ENCODE measurements around the gene SUPT4H1. TPM values are rescaled to one million over a fixed set of nuclear protein-coding genes. Genes with fewer than 3 reads are reported as not detected.

Gene SUPT4H1
- total RNA-seq, 1 donor from 2014 or later, result 51.4 TPM

- no peak for DNase-seq (ENCODE audit: low read depth, low spot score)
Observed at GRCh38 chr17:58307468-58308172, 44.4 kb downstream of the SUPT4H1 start.

GRCh38 chr17:58306131-58306951 is 45.7 kb downstream of the SUPT4H1 start:
- no peak for DNase-seq (ENCODE audit: low read depth, low spot score)

- DNase-seq (ENCODE audit: low read depth, low spot score), result no peak
Observed at GRCh38 chr17:58305626-58306025, 46.4 kb downstream of the SUPT4H1 start.

- no peak for DNase-seq (ENCODE audit: low read depth, low spot score)
Observed at GRCh38 chr17:58304750-58305486, 47.1 kb downstream of the SUPT4H1 start.

- no peak for DNase-seq (ENCODE audit: low read depth, low spot score)
Observed at GRCh38 chr17:58303971-58304749, 47.8 kb downstream of the SUPT4H1 start.

- DNase-seq (ENCODE audit: low read depth, low spot score), result no peak
Observed at GRCh38 chr17:58302919-58303585, 48.9 kb downstream of the SUPT4H1 start.

- DNase-seq (ENCODE audit: low read depth, low spot score), result no peak
Observed at GRCh38 chr17:58302171-58302918, 49.7 kb downstream of the SUPT4H1 start.

- DNase-seq (ENCODE audit: low read depth, low spot score), result no peak
Observed at GRCh38 chr17:58301504-58302150, 50.4 kb downstream of the SUPT4H1 start.

- DNase-seq (ENCODE audit: low read depth, low spot score), result no peak
Observed at GRCh38 chr17:58300336-58300735, 51.7 kb downstream of the SUPT4H1 start.

Other genes with a start within 250 kb of the SUPT4H1 start
- gene OR4D1, start 203.8 kb downstream of the SUPT4H1 start, total RNA-seq, result not detected in 2 replicates
- not detected in 2 replicates for gene OR4D2, start 185.2 kb downstream of the SUPT4H1 start, total RNA-seq
- gene EPX, start 159.5 kb downstream of the SUPT4H1 start, total RNA-seq, result not detected in 2 replicates
- gene MKS1, start 132.9 kb downstream of the SUPT4H1 start, total RNA-seq, result 13.8 and 17.0 TPM in 2 replicates
- gene LPO, start 113.6 kb downstream of the SUPT4H1 start, total RNA-seq, result not detected in 2 replicates
- gene MPO, start 71.3 kb downstream of the SUPT4H1 start, total RNA-seq, result under 0.01 TPM in 1 of 2 replicates, not detected in the other
- not detected in 2 replicates for gene TSPOAP1, start 23.4 kb downstream of the SUPT4H1 start, total RNA-seq
- 0.11 and 0.13 TPM in 2 replicates for gene RNF43, start 65.3 kb upstream of the SUPT4H1 start, total RNA-seq
- 0.04 and 0.07 TPM in 2 replicates for gene HSF5, start 136.2 kb upstream of the SUPT4H1 start, total RNA-seq
- 51.5 and 80.0 TPM in 2 replicates for gene MTMR4, start 162.4 kb upstream of the SUPT4H1 start, total RNA-seq

Measured in pulmonary artery endothelial cell (primary cell).